WTC11 (cell line): ENCODE measurements around the gene QARS1. TPM values are rescaled to one million over a fixed set of nuclear protein-coding genes. Genes with fewer than 3 reads are reported as not detected.

Experiments
- ATAC-seq: fragments of 200-7000 bp; cut with Tn5 transposase; 2 replicates; pipeline ENCODE4 v1.10.0; 2021; ENCODE audit warnings: mild to moderate bottlenecking, moderate library complexity
- CTCF ChIA-PET: fragments of 300-600 bp; sonication (Branson Sonifier 250); formaldehyde crosslinking; loops from one replicate; lab custom pipeline; 2021; ENCODE audit warnings: antibody characterized with exemption; lab: Charles Lee
- POLR2A ChIA-PET: fragments of 350-600 bp; sonication (Branson Sonifier 250); formaldehyde crosslinking; loops from one replicate; lab custom pipeline; 2021; ENCODE audit warnings: antibody characterized with exemption; lab: Charles Lee
- DNase-seq: peaks from one replicate; pipeline ENCODE4 v3.0.0; 2021; ENCODE audit warnings: low spot score
- H3K27ac Mint-ChIP-seq: 2 replicates; pipeline ENCODE4 v1.8.0; 2021; ENCODE audit warnings: mixed read lengths
- H3K27me3 Mint-ChIP-seq: 2 replicates; pipeline ENCODE4 v1.8.0; 2021; ENCODE audit warnings: low read depth, mild to moderate bottlenecking, moderate library complexity, mixed read lengths
- H3K36me3 Mint-ChIP-seq: 2 replicates; pipeline ENCODE4 v1.8.0; 2021; ENCODE audit warnings: mixed read lengths
- H3K4me1 Mint-ChIP-seq: 2 replicates; pipeline ENCODE4 v1.8.0; 2022; ENCODE audit warnings: mixed read lengths
- H3K4me3 Mint-ChIP-seq: 2 replicates; pipeline ENCODE4 v1.8.0; 2021; ENCODE audit warnings: mild to moderate bottlenecking, moderate library complexity, mixed read lengths
- H3K9me3 Mint-ChIP-seq: 2 replicates; pipeline ENCODE4 v1.8.0; 2021; ENCODE audit warnings: mixed read lengths
- AFF4 ChIP-seq: sonication (generic); formaldehyde crosslinking; IDR thresholded peaks from 2 replicates; pipeline ENCODE4 v1.8.1; 2023; ENCODE audit warnings: mild to moderate bottlenecking, missing genetic modification reagents, borderline replicate concordance
- ATF2 ChIP-seq: sonication (generic); formaldehyde crosslinking; IDR thresholded peaks from 2 replicates; pipeline ENCODE4 v1.8.1; 2022; ENCODE audit warnings: low read depth, missing genetic modification reagents, borderline replicate concordance
- ATF6 ChIP-seq: sonication (generic); formaldehyde crosslinking; IDR thresholded peaks from 2 replicates; pipeline ENCODE4 v1.8.1; 2023; ENCODE audit warnings: mild to moderate bottlenecking, missing genetic modification reagents
- E2F5 ChIP-seq: sonication (generic); formaldehyde crosslinking; IDR thresholded peaks from 2 replicates; pipeline ENCODE4 v1.8.1; 2022; ENCODE audit warnings: mild to moderate bottlenecking, moderate library complexity, missing genetic modification reagents
- FOXP1 ChIP-seq: sonication (generic); formaldehyde crosslinking; IDR thresholded peaks from 2 replicates; pipeline ENCODE4 v1.8.0; 2022; ENCODE audit warnings: missing genetic modification reagents, mild to moderate bottlenecking, moderate library complexity, borderline replicate concordance
- FOXP4 ChIP-seq: sonication (generic); formaldehyde crosslinking; IDR thresholded peaks from 2 replicates; pipeline ENCODE4 v1.8.0; 2022; ENCODE audit warnings: mild to moderate bottlenecking, missing genetic modification reagents
- NFYB ChIP-seq: sonication (generic); formaldehyde crosslinking; conservative IDR thresholded peaks from 2 replicates; pipeline ENCODE4 v1.8.0; 2022; ENCODE audit warnings: low read depth, missing genetic modification reagents
- NR2C2 ChIP-seq: sonication (generic); formaldehyde crosslinking; IDR thresholded peaks from 2 replicates; pipeline ENCODE4 v1.8.0; 2022; ENCODE audit warnings: mild to moderate bottlenecking, missing genetic modification reagents
- RELA ChIP-seq: sonication (generic); formaldehyde crosslinking; IDR thresholded peaks from 2 replicates; pipeline ENCODE4 v1.8.1; 2022; ENCODE audit warnings: missing genetic modification reagents, mild to moderate bottlenecking, borderline replicate concordance
- SMAD3 ChIP-seq: sonication (generic); formaldehyde crosslinking; IDR thresholded peaks from 2 replicates; pipeline ENCODE4 v1.8.0; 2022; ENCODE audit warnings: missing genetic modification reagents, mild to moderate bottlenecking, borderline replicate concordance
- SOX15 ChIP-seq: fragments of 250-450 bp; sonication (Bioruptor Pico); IDR thresholded peaks from 2 replicates; pipeline ENCODE4 v1.9.0; 2021; ENCODE audit warnings: mild to moderate bottlenecking
- TEAD1 ChIP-seq: sonication (generic); formaldehyde crosslinking; IDR thresholded peaks from 2 replicates; pipeline ENCODE4 v1.8.0; 2022; ENCODE audit warnings: mild to moderate bottlenecking, missing genetic modification reagents
- ZBTB21 ChIP-seq: sonication (generic); formaldehyde crosslinking; IDR thresholded peaks from 2 replicates; pipeline ENCODE4 v1.8.1; 2023; ENCODE audit warnings: mild to moderate bottlenecking, missing genetic modification reagents, borderline replicate concordance
- ZMAT4 ChIP-seq: fragments of 250-450 bp; sonication (Bioruptor Pico); IDR thresholded peaks from 2 replicates; pipeline ENCODE4 v1.9.0; 2021; ENCODE audit warnings: mild to moderate bottlenecking
- ZNF232 ChIP-seq: sonication (generic); formaldehyde crosslinking; IDR thresholded peaks from 2 replicates; pipeline ENCODE4 v1.8.0; 2022; ENCODE audit warnings: mild to moderate bottlenecking, missing genetic modification reagents
- ZNF317 ChIP-seq: sonication (generic); formaldehyde crosslinking; IDR thresholded peaks from 2 replicates; pipeline ENCODE4 v1.8.1; 2023; ENCODE audit warnings: low read depth, mild to moderate bottlenecking, moderate library complexity, missing genetic modification reagents, borderline replicate concordance
- ZNF671 ChIP-seq: fragments of 250-450 bp; sonication (Bioruptor Pico); IDR thresholded peaks from 2 replicates; pipeline ENCODE4 v1.8.0; 2021; ENCODE audit warnings: mild to moderate bottlenecking
- total RNA-seq: library from RNA; stranded (reverse); gene quantifications from 3 replicates; pipeline ENCODE4 v1.2.3, GENCODE V29; 2021

QARS1 gene
- total RNA-seq, 1 experiment from 2014 or later, result 471 TPM

GRCh38 chr3:49112262-49112661, 7.7 kb upstream of the QARS1 start (continued):
- TF ChIP-seq ATF6 (no peak), TEAD1 (CRISPR knock-in tag) (no peak), RELA (CRISPR knock-in tag) (no peak), ZBTB21 (CRISPR knock-in tag) (no peak)
- TF ChIP-seq, all 79 proteins: peak for 0

- Mint-ChIP-seq H3K27ac (no peak overlapping the region), H3K4me3 (no peak overlapping the region), H3K4me1 (no peaks in the 10 kb centered on the region), H3K9me3 (no peaks in the 10 kb centered on the region), H3K36me3 (peaks cover 43% of the 10 kb centered on the region), H3K27me3 (no peaks in the 10 kb centered on the region)
- TF ChIP-seq E2F5 (CRISPR knock-in tag), result no peak
- no peak for TF ChIP-seq ZMAT4 (CRISPR knock-in tag)
- no peak for TF ChIP-seq ZNF232
- no peak for TF ChIP-seq AFF4 (CRISPR knock-in tag)
- no peak for DNase-seq
- ChIA-PET POLR2A (no interaction called here), CTCF (interaction anchor here (1.0 kb wide), 1 partner anchor 21 kb away, joined by 3 read pairs; the partner anchor contains the start of gene LAMB2)
- ATAC-seq, result no peak
Observed at GRCh38 chr3:49111347-49111746, 6.8 kb upstream of the QARS1 start.

GRCh38 chr3:49110780-49111179, 6.2 kb upstream of the QARS1 start:
- DNase-seq (no peak), ATAC-seq (no peak)
- CTCF ChIA-PET, result interaction anchor here (1.0 kb wide), 1 partner anchor 22 kb away, joined by 3 read pairs; the partner anchor contains the start of gene LAMB2
- no peak overlapping the region for H3K4me3 Mint-ChIP-seq
- H3K27me3 Mint-ChIP-seq, result no peaks in the 10 kb centered on the region
- peaks cover 3% of the 10 kb centered on the region for H3K4me1 Mint-ChIP-seq
- POLR2A ChIA-PET, result no interaction called here
- TF ChIP-seq ATF2, result no peak
- no peak for TF ChIP-seq NFYB (CRISPR knock-in tag)
- TF ChIP-seq ZNF317, result no peak
- TF ChIP-seq FOXP4 (CRISPR knock-in tag), result no peak
- no peak for TF ChIP-seq FOXP1 (CRISPR knock-in tag)
- TF ChIP-seq ZNF671 (CRISPR knock-in tag), result no peak
- TF ChIP-seq SMAD3 (CRISPR knock-in tag), result no peak
- TF ChIP-seq SOX15 (CRISPR knock-in tag), result no peak
- no peak for TF ChIP-seq NR2C2 (CRISPR knock-in tag)
- no peaks in the 10 kb centered on the region for H3K9me3 Mint-ChIP-seq
- H3K36me3 Mint-ChIP-seq, result peaks cover 37% of the 10 kb centered on the region
- no peak overlapping the region for H3K27ac Mint-ChIP-seq
